DMS114 treated with DMSO at 0.1 percent for 48 hours (cell line): ENCODE measurements around the gene ERBB4.
"Not testable (repeated sequence)": the region's sequence is repeated elsewhere in the genome, so short reads cannot be mapped to it uniquely, and the experiment has no call there.

Experiments used
- DNase-seq: peaks from one replicate; lab custom pipeline; 2025; ENCODE audit not compliant: unreplicated experiment; lab: John Stamatoyannopoulos, UW

The ERBB4 gene

DNA sequence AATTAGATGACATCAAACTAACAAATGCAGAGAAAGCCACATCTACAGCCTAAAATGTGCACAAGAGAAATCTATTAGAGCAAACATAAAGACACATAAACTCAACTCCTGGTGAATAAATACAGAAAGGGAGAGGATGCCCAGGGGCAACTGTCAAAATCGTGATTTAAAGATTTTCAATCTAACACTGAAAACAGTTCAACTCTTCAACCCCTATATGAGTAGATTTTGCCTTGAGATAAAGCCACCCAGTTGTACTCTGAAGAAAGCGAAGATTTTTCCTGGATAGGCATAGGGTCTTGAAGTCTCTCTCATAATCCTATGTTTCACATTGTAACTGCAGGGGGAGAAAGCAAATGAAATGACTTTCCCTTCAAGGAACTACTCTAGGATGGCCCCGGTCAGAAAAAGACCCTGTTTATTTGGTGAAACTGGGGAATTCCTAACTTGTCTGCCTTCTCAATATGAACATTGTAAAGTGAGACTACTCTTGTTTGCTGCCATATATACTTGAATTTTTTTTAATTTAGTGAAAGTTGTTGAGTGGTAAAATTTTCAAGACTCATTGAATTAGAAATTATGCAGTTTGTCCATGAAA is 226.7 kb downstream of the ERBB4 start:
- no peak for DNase-seq

GRCh38 chr2:212299943-212300342 is 238.7 kb downstream of the ERBB4 start:
- DNase-seq = no peak

GRCh38 chr2:212299333-212299732 is 239.3 kb downstream of the ERBB4 start:
- no peak for DNase-seq

DNA sequence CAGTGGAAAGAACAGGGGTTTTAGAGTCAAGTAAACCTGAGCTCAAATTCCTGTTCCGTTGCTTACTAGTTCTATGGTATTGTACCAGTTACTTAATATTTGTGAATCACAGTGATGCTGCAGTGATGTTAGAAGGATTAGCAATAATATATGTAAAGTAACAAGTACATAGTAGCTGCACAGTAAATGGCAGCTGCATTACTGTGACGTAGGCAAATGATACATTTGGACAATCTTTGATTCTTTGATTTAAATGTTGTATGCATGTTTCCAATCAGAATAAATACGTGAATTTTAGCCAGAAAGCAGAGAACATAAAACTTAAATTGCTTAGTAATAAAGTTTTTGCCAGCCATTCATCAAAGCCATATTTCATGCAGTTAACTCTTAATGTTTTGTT is 243.0 kb downstream of the ERBB4 start:
- DNase-seq = no peak

DNA sequence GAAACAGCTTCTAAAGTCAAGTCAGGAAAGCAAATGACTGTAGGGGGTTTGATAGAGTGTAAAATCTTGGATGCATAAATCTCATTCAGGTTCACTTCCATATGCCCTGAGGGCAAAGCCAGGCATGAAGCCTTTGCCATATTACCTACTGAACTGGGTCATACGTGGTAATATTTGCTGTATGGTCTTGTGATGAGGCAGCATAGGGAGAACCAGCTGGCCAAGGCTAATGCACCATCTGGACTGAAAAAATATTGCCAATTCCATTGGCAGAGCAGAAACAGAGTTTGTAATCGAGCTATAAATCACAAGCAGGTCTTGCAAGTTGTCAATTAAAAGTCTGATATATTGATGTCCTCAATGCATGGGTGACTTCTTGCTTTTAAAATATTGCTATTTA is 243.8 kb downstream of the ERBB4 start:
- DNase-seq = no peak

GRCh38 chr2:212289301-212289700 is 249.3 kb downstream of the ERBB4 start:
- DNase-seq = no peak

DNA sequence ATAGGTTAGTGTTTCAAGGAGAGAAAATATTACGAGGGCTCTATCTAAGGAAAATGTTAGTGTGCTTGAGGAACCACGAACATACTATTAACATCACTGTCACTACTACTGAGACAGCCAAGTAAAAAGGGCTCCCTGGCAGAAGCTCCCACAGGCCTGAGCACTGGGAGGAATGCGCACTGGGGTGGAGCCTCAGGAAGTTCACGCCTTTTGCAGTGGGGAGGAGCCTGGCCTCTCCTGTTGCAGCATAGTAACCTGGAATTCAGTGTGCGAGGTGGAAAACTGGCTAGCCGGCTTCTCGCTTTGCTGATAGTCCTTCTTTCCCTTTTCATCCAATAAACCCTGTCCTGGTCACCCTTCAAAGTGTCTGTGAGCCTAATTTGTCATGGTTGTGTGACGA is 250.3 kb downstream of the ERBB4 start:
- no peak for DNase-seq

DNA sequence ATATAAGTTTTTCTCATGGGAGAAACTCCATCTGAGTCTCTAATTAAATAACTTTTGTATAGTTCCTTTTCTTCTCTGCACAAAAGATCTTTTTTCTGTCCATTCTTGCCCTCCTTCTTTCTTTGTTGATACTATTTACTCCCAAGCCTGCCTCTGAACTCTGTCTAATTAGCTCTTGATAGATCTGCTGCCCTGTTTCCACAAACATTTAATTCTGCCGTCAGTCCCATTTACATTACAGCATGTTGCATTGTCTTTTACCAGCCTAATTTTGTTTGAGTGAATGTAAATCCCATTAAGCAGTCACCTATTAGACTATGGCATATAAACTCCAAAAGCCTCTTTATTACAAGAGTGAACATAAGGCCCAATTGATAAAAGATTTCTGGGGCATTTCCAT is 254.4 kb downstream of the ERBB4 start:
- DNase-seq = no peak

DNA sequence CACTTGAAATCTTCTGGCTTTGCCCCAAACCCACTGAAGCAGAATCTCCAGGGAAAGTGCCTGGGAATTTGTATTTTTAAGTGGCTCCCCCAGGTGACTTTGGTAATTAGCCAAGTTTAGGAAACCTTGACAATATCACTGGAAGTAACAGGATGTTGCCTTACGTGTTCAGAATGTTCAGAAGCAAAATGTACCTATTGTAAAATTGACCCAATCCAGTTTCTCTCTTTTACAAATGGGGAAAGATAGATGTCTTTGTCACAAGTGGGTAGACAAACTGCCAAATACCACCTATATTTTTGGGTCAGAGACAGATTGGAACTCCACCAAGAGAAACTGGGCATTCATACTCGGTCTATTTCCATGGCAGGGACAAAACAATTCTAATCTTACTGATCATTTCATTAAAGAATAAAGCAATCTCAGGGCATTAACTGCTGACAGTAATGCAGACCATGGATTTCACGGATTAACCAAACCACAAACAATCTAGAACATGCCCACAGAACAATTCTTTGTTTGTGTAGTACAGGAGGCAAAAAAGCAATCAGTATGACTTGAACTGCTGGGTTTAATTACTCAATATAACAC is 255.8 kb downstream of the ERBB4 start:
- no peak for DNase-seq

DNA sequence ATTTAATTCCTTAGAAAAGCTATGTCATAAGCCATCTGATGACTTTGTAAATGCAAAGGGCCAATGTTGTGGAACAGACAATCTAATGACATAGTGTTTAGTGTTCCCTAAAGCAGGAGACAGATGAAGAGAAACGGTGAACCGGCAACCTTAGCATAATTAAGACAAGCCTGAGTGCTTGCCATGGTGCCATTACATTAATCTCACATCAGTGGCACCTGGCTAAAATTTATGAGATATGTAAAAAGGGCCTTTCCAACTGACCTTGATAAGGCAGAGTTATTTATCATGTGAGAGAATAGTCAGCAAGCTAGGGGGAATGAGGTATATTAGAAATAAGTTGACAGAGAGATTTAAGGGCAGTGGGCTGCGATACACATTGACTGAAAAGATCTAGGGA is 261.8 kb downstream of the ERBB4 start:
- DNase-seq = no peak

DNA sequence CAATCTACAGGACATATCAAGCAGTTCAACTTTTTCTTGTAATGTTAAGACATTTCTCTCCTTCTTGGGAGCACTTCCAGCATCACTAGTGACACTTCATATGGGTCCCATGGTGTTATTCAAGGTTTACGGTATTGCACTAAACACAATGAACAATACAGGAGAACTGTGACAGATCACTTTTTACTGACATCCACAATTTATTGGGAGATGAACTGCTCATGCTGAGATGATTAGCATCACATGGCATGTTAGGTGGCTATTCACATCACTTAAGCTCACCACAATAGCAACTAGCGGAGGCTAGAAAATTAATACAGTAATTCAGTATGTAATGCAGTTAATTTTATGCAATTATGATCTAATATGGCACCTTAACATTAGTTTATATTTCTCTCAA is 264.4 kb downstream of the ERBB4 start:
- DNase-seq = no peak

GRCh38 chr2:212271583-212271982 is 267.0 kb downstream of the ERBB4 start:
- no peak for DNase-seq

DNA sequence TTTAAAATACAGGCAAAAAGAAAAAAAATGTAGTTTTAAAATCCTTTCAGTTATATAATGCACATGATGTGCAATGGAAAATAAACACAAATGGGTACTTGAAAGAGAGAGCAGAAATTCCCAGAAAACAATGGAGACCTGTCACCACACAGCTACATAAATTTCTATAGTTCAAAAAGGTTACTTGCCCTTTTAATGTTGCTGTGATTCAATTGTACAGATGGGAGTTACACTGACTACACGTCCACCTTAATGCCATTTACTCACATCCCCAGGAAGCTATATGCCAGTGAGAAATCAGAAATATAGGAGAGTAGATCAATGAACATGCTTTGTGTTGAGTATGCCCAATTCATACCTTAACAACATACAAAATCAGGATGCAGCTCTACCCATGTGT is 269.6 kb downstream of the ERBB4 start:
- DNase-seq = no peak

- no peak for DNase-seq
Measured at GRCh38 chr2:212266297-212266696, 272.3 kb downstream of the ERBB4 start.

GRCh38 chr2:212265777-212266176 is 272.8 kb downstream of the ERBB4 start:
- no peak for DNase-seq

GRCh38 chr2:212264187-212264586 is 274.4 kb downstream of the ERBB4 start:
- DNase-seq = no peak

GRCh38 chr2:212259226-212259625 is 279.4 kb downstream of the ERBB4 start:
- no peak for DNase-seq

DNA sequence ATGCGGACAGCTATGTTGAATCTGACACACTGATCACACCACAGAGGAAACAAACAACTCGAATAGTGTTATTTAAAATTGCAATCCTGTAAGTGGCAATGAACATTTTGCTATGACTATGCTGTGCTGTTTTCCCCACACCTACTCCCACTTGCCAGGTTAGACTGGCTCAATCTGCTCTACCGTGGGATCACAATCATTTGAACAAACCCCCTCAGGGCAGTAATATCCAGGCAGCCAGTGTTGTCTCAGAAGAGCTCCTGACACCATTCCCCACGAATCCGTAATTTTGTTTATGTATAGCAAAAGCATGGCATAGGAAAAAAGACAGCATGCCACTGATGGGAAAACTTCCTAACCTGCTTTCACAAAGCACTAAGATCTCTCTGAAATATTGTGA is 284.3 kb downstream of the ERBB4 start:
- DNase-seq = no peak

DNA sequence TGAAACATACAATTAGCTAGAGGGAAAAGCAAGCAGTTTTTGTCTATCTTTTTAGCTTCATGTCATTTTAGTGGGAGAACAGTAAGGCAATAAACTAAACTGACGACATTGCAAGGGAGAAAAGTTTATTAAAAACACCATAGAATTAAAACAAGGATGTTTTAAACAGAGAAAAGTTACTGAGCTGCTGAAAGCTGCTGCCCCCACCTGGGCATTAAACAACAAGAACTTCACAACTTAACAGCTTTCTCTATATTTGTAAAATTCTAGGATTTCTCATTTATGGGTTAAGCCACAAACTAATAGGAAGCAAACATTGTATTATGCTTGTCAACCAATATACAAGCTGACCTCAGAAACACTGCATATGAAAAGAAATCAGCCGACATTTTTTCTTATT is 289.2 kb downstream of the ERBB4 start:
- peak; percentile 1 for DNase-seq

GRCh38 chr2:212245880-212246279 is 292.7 kb downstream of the ERBB4 start:
- DNase-seq = no peak

- DNase-seq = no peak
Measured at GRCh38 chr2:212242724-212243123, 295.9 kb downstream of the ERBB4 start.

GRCh38 chr2:212238152-212238551 is 300.4 kb downstream of the ERBB4 start:
- not testable (repeated sequence) for DNase-seq

DNA sequence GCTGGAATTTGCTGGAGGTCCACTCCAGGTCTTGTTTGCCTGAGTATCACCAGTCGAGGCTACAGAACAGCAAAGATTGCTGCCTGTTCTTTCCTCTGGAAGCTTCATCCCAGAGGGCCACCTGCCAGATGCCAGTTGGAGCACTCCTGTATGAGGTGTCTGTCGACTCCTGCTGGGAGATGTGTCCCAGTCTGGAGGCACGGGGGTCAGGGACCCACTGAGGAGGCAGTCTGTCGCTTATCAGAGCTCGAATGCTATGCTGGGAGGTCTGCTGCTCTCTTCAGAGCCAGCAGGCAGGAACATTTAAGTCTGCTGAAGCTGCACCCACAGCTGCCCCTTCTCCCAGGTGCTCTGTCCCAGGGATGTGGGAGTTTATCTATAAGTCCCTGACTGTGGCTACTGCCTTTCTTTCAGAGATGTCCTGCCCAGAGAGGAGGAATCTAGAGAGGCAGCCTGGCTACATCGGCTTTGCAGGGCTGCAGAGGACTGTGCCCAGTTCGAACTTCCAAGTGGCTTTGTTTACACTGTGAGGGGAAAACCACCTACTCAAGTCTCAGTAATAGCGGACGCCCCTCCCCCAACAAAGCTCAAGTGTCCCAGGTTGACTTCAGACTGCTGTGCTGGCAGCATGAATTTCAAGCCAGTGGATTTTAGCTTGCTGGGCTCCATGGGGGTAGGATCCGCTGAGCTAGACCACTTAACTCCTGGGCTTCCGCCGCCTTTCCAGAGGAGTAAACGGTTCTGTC is 301.1 kb downstream of the ERBB4 start:
- DNase-seq = no peak
